ENCODE data around the gene GARIN5A. TPM values are rescaled to one million over a fixed set of nuclear protein-coding genes. Genes with fewer than 3 reads are reported as not detected.

Gene GARIN5A
- total RNA-seq, 1 donor from 2014 or later = not detected

DNA sequence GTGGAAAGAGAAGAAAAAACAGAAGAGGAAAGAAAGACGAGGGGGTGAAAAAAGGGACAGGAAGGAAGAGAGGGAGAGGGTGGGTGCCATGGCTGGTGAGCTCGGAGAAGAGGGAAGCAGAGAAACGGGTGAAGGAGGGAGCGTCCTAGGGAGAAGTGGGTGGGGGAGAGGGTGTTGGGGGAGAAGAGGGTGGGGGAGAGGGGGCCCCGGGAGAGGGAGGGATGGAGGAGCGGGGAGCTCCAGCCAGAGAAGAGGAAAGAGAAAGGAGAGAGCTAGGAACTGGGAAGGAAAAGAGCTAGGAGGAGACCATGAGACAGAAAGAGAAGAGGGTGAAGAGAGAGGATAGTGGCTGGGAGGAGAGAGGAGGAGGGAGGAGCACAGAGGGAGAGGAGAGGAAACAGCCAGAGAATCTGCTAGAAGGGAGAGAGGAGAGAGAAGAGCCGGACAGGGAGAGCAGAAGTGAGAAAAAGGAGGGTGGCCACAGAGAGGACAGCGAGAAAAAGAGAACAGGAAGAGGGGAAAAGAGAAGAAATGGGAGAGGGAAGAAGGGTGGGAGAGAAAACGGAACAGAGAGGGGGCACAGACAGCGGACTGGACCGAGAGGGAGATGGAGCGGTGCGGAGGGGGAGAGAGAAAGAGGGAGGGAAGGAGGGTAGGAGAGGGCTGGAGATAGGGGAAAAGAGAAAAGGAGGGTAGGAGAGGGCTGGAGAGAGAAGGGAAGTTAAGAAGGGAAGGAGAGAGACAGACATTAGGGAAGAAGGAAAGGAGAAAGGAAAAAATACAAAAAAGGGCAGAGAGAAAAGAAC is 11.9 kb upstream of the GARIN5A start:
- TF ChIP-seq POLR2AphosphoS5 (IDR thresholded peaks at IDR 0.05; ENCODE audit: insufficient read depth in 1 of 2, low read depth in 1 of 2) (no peak), POLR2A (IDR thresholded peaks at IDR 0.05) (no peak)
- TF ChIP-seq, protein P1, sequence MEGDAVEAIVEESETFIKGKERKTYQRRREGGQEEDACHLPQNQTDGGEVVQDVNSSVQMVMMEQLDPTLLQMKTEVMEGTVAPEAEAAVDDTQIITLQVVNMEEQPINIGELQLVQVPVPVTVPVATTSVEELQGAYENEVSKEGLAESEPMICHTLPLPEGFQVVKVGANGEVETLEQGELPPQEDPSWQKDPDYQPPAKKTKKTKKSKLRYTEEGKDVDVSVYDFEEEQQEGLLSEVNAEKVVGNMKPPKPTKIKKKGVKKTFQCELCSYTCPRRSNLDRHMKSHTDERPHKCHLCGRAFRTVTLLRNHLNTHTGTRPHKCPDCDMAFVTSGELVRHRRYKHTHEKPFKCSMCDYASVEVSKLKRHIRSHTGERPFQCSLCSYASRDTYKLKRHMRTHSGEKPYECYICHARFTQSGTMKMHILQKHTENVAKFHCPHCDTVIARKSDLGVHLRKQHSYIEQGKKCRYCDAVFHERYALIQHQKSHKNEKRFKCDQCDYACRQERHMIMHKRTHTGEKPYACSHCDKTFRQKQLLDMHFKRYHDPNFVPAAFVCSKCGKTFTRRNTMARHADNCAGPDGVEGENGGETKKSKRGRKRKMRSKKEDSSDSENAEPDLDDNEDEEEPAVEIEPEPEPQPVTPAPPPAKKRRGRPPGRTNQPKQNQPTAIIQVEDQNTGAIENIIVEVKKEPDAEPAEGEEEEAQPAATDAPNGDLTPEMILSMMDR (IDR thresholded peaks at IDR 0.05) = no peak
- no peak for DNase-seq (ENCODE audit: extremely low spot score in 2 of 2)

DNA sequence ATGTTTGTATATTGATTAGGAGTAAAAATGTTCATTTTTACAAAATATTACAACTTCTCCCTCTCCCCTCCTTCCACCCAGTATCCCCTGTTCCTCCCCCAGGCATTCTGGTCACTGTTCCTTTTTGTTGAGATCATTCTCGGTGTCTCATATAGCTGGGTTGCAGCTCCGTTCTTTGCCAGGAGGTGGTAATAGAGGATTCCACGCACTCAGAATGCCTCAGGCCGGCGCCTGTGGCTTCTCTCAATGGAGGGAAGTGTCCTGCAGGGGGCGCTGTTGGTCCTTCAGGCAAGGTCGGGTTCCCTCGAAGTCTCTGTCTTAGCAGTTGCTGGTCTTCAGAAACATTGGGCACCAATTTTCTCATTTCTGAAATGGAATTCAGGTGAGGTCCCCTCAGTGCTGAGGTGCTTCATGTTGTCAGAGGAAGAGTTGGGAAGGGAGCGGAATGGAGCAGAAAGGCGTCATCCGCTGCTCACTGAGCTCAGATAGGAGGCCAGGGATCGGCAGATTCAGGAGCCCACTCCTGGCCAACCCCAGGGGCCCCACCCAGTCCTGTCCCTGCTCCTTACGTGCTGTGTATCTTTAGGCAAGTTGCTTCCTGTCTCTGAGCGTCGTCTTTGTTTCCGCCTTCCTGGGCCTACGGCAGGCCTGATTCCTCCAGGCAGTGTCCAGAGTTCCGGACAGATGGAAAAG is 10.3 kb upstream of the GARIN5A start:
- H3K4me3 ChIP-seq = no peak overlapping the region
- intact Hi-C loops (cut with DNase I) = no loop called here
- no peaks in the 10 kb centered on the region for H3K9me3 ChIP-seq
- H3K36me3 ChIP-seq = peaks cover 0 to 9% of the 10 kb centered on the region in 2 donors
- DNase-seq (ENCODE audit: extremely low spot score in 2 of 2) = no peak
- no peak overlapping the region for H3K27ac ChIP-seq
- TF ChIP-seq POLR2A (IDR thresholded peaks at IDR 0.05) = no peak
- TF ChIP-seq, protein P1 (IDR thresholded peaks at IDR 0.05) = no peak
- no peak for TF ChIP-seq POLR2AphosphoS5 (IDR thresholded peaks at IDR 0.05; ENCODE audit: insufficient read depth in 1 of 2, low read depth in 1 of 2)
- no peaks in the 10 kb centered on the region for H3K27me3 ChIP-seq
- no peaks in the 10 kb centered on the region for H3K4me1 ChIP-seq

More for the DNA sequence above, 11.9 kb upstream of the GARIN5A start:
- Histone ChIP-seq H3K4me1 (no peaks in the 10 kb centered on the region), H3K27ac (no peak overlapping the region), H3K36me3 (peaks cover 0 to under 1% of the 10 kb centered on the region in 2 donors), H3K4me3 (no peak overlapping the region), H3K27me3 (no peaks in the 10 kb centered on the region), H3K9me3 (no peaks in the 10 kb centered on the region)
- intact Hi-C loops (cut with DNase I) = no loop called here

DNA sequence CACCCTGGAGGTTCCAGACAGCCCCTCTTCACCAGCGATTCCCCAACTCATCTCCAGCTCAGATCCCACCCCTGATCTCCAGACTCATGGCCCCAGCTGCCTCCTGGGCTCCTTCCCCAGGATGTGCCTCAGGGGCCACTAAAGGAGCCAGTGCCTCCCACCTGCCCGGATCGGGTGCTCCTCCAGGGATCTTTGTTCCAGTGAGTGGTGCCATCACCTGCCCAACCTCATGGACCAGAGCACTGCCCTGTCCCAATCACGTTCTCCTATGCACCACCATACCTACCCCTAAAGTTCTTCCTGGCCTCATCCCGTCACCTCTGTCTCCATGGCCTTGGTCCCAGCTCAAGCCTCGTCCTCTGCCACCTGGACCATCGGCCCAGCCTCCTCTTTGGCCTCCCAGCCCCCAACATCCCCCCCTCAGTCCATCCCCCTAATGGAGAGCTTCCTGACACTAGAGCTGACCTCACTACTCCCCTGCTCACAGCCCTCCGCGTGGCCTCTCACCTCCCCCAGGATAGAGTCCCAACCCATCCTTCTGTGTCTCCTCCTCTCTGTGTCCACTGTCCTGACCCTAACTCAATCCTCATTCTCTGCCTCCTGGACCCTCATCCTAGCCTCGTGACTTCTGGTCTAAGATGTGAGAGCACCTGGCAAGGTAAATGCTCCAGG is 8.8 kb upstream of the GARIN5A start:
- Histone ChIP-seq H3K4me3 (no peak overlapping the region), H3K9me3 (no peaks in the 10 kb centered on the region), H3K27ac (no peak overlapping the region), H3K4me1 (no peaks in the 10 kb centered on the region), H3K27me3 (no peaks in the 10 kb centered on the region), H3K36me3 (peaks cover 0 to 25% of the 10 kb centered on the region in 2 donors)
- no peak for DNase-seq (ENCODE audit: extremely low spot score in 2 of 2)
- TF ChIP-seq POLR2AphosphoS5 (IDR thresholded peaks at IDR 0.05; ENCODE audit: insufficient read depth in 1 of 2, low read depth in 1 of 2) = no peak
- TF ChIP-seq, protein P1 (IDR thresholded peaks at IDR 0.05) = no peak
- no peak for TF ChIP-seq POLR2A (IDR thresholded peaks at IDR 0.05)
- intact Hi-C loops (cut with DNase I) = no loop called here

DNA sequence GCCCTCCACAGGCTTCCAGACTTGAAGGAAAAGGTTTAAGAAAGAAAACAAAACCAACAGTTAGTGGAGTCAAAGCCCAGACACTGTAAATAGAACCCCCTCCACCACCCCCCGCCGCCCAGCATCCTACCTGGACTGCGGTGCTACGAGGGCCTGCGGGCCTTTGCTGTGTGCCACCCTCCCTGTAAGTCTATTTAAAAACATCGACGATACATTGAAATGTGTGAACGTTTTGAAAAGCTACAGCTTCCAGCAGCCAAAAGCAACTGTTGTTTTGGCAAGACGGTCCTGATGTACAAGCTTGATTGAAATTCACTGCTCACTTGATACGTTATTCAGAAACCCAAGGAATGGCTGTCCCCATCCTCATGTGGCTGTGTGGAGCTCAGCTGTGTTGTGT is 6.3 kb upstream of the GARIN5A start:
- H3K9me3 ChIP-seq = no peaks in the 10 kb centered on the region
- H3K4me3 ChIP-seq = no peak overlapping the region
- no peak overlapping the region for H3K27ac ChIP-seq
- intact Hi-C loops (cut with DNase I) = no loop called here
- TF ChIP-seq POLR2AphosphoS5 (IDR thresholded peaks at IDR 0.05; ENCODE audit: insufficient read depth in 1 of 2, low read depth in 1 of 2) = no peak
- TF ChIP-seq, protein P1 (IDR thresholded peaks at IDR 0.05) = no peak
- TF ChIP-seq POLR2A (IDR thresholded peaks at IDR 0.05) = no peak
- DNase-seq (ENCODE audit: extremely low spot score in 2 of 2) = no peak
- H3K27me3 ChIP-seq = no peaks in the 10 kb centered on the region
- H3K4me1 ChIP-seq = peaks cover 9% of the 10 kb centered on the region
- peaks cover 0 to 38% of the 10 kb centered on the region in 2 donors for H3K36me3 ChIP-seq
